K562 (cell line): ENCODE measurements around the gene TVP23A. TPM values are rescaled to one million over a fixed set of nuclear protein-coding genes. Genes with fewer than 3 reads are reported as not detected.
"Not testable (repeated sequence)": the region's sequence is repeated elsewhere in the genome, so short reads cannot be mapped to it uniquely, and the experiment has no call there.

Experiments used
- ATAC-seq: fragments of 200-7000 bp; cut with Tn5 transposase; 3 replicates; pipeline ENCODE4 v1.9.1; 2020; ENCODE audit warnings: moderate library complexity
- BruUV-seq: library from RNA; stranded (reverse); fragments of 400-500 nt; replicated peaks from 2 replicates; lab custom pipeline; 2021; lab: Mats Ljungman, UMichigan
- CTCF ChIA-PET: fragments of 300-600 bp; formaldehyde crosslinking; extraction: SDS; loops from one replicate; lab custom pipeline; 2021; ENCODE audit warnings: low intra/inter-chr PET ratio; lab: Yijun Ruan, JAX
- POLR2A ChIA-PET: fragments of 300-600, 350-650 bp; sonication (Branson Sonifier 250); formaldehyde crosslinking; extraction: SDS; loops from one replicate; lab custom pipeline; 2021; ENCODE audit warnings: antibody characterized with exemption, inconsistent platforms; lab: Yijun Ruan, JAX
- DNase-seq, 4 experiments: peaks; one replicate each; pipeline versions ENCODE4 v3.0.0 to v3.0.0-alpha.2; 2011 to 2018; ENCODE audit warnings: low spot score in 3 of 4, mixed read lengths in 3 of 4; ENCODE audit errors: extremely low read depth in 1 of 4
- FAIRE-seq: peaks from 2 replicates; lab custom pipeline; 2011; peaks lifted over from hg19 to GRCh38; lab: Jason Lieb, UNC
- H2AFZ ChIP-seq: 2 replicates; pipeline ENCODE4 v1.6.0; 2011; ENCODE audit warnings: low read depth, low read length, control low read depth, inconsistent platforms
- H3K27ac ChIP-seq: fragments of 200-600 bp; 3 replicates; pipeline ENCODE4 v1.8.0; 2011; ENCODE audit warnings: low read depth, mild to moderate bottlenecking, control low read depth, inconsistent platforms, low read length, moderate library complexity, mixed read lengths; ENCODE audit errors: extremely low read depth
- H3K27me3 ChIP-seq, 2 experiments: fragments of 300-600 bp in 1 of 2; 2 replicates in 1 of 2; 3 replicates in 1 of 2; pipeline versions ENCODE4 v1.6.0 to v1.8.0; 2011; ENCODE audit warnings: inconsistent platforms in 2 of 2, low read length in 2 of 2, mild to moderate bottlenecking in 1 of 2, mixed read lengths in 1 of 2, moderate library complexity in 1 of 2; ENCODE audit not compliant: control insufficient read depth in 2 of 2, insufficient read depth in 2 of 2
- H3K36me3 ChIP-seq: fragments of 300-600 bp; 3 replicates; pipeline ENCODE4 v1.8.0; 2011; ENCODE audit warnings: mild to moderate bottlenecking, low read length, inconsistent platforms; ENCODE audit not compliant: control insufficient read depth, insufficient read depth
- H3K4me1 ChIP-seq, 2 experiments: fragments of 200-600 bp in 1 of 2; replicated peaks in 1 of 2; 2 replicates in 1 of 2; 3 replicates in 1 of 2; pipeline versions ENCODE4 v1.5.1 to v1.8.0; 2011; ENCODE audit warnings: inconsistent platforms in 2 of 2, low read length in 2 of 2, mild to moderate bottlenecking in 1 of 2, mixed read lengths in 1 of 2, moderate library complexity in 1 of 2; ENCODE audit not compliant: control insufficient read depth in 2 of 2, insufficient read depth in 2 of 2
- H3K4me2 ChIP-seq: 2 replicates; pipeline ENCODE4 v1.6.1; 2011; ENCODE audit warnings: low read length, control low read depth, inconsistent platforms, mixed read lengths; ENCODE audit not compliant: insufficient read depth
- H3K4me3 ChIP-seq: fragments of 200-600 bp; sonication (generic), shearing (Covaris generic); 2 replicates; pipeline ENCODE4 v1.5.1; 2016; ENCODE audit warnings: control low read depth, inconsistent platforms
- H3K79me2 ChIP-seq: fragments of 200-600 bp; 3 replicates; pipeline ENCODE4 v1.8.0; 2011; ENCODE audit warnings: low read length, inconsistent platforms; ENCODE audit not compliant: control insufficient read depth, insufficient read depth
- H3K9ac ChIP-seq, 2 experiments: 2 replicates each; pipeline versions ENCODE4 v1.6.0 to v1.6.1; 2011; ENCODE audit warnings: low read depth in 2 of 2, low read length in 2 of 2, control low read depth in 1 of 2, inconsistent platforms in 1 of 2, mild to moderate bottlenecking in 1 of 2, mixed read lengths in 1 of 2; ENCODE audit not compliant: insufficient read depth in 1 of 2
- H3K9me1 ChIP-seq: one replicate; pipeline ENCODE4 v1.6.0; 2011; ENCODE audit warnings: inconsistent platforms, mild to moderate bottlenecking, low read length, moderate library complexity; ENCODE audit not compliant: control insufficient read depth, insufficient read depth
- H3K9me3 ChIP-seq: replicated peaks from 2 replicates; pipeline ENCODE4 v1.5.1; 2011; ENCODE audit warnings: low read depth, low read length, inconsistent platforms; ENCODE audit not compliant: control insufficient read depth, insufficient read depth
- H4K20me1 ChIP-seq: replicated peaks from 2 replicates; pipeline ENCODE4 v1.6.1; 2011; ENCODE audit warnings: low read length, inconsistent platforms, mixed read lengths; ENCODE audit not compliant: control insufficient read depth, insufficient read depth
- DNMT1 ChIP-seq: fragments of 450-650 bp; IDR thresholded peaks from 2 replicates; pipeline ENCODE4 v1.6.1; 2016; ENCODE audit warnings: antibody characterized with exemption, mild to moderate bottlenecking
- EP400 ChIP-seq: fragments of 450-650 bp; IDR thresholded peaks from 2 replicates; pipeline ENCODE4 v1.6.1; 2017; ENCODE audit warnings: antibody characterized with exemption, mild to moderate bottlenecking, moderate library complexity
- ESRRB ChIP-seq: fragments of 250-450 bp; sonication (Bioruptor Pico); IDR thresholded peaks from 2 replicates; pipeline ENCODE4 v1.5.0; 2020; ENCODE audit warnings: mild to moderate bottlenecking, moderate library complexity, borderline replicate concordance
- MIER1 ChIP-seq: fragments of 450-650 bp; IDR thresholded peaks from 2 replicates; pipeline ENCODE4 v1.6.1; 2016; ENCODE audit warnings: antibody characterized with exemption, mild to moderate bottlenecking, low read depth
- SPI1 ChIP-seq: IDR thresholded peaks from 2 replicates; pipeline ENCODE4 v1.6.1; 2011; ENCODE audit warnings: low read depth, low read length, control low read depth, borderline replicate concordance
- ZNF263 ChIP-seq: sonication (generic); formaldehyde crosslinking; IDR thresholded peaks from 2 replicates; pipeline ENCODE4 v1.8.0; 2022; ENCODE audit warnings: mild to moderate bottlenecking, missing genetic modification reagents, borderline replicate concordance
- ZNF717 ChIP-seq: fragments of 250-450 bp; sonication (Bioruptor Pico); IDR thresholded peaks from 2 replicates; pipeline ENCODE4 v1.5.0; 2021
- WGBS: fragments of 100-300 bp; shearing (Covaris generic); methylation state at CpG from one replicate; pipeline ENCODE4 v1.1.6; 2016; ENCODE audit warnings: low coverage, mixed read lengths; ENCODE audit not compliant: insufficient coverage; ENCODE audit errors: missing lambda C conversion rate; 5-methylcytosine and 5-hydroxymethylcytosine counted together
- in situ Hi-C: fragments of 300-500 bp; cut with MboI; formaldehyde crosslinking; loops from 4 replicates; pipeline ENCODE4 v1.15.0; 2018; ENCODE audit warnings: inconsistent platforms, mixed read lengths
- intact Hi-C: fragments of 100-400 bp; cut with micrococcal nuclease; formaldehyde crosslinking; loops from 2 replicates; pipeline ENCODE4 v1.14.2; 2022
- polyA plus RNA-seq, 8 experiments: library from polyadenylated mRNA; depleted of rRNA in 4 of 8; stranded (reverse) in 5 of 8; unstranded in 3 of 8; fragments of >200 nt; fragmentation: Nextera tagmentation in 2 of 8; fragmentation: Illumina TruSeq in 1 of 8; extraction: Ambion mirVana in 2 of 8; extraction: Trizol in 1 of 8; gene quantifications; 2 replicates each; pipeline versions ENCODE4 v1.2.1 to v1.2.3, GENCODE V29; 2011 to 2014; ENCODE audit warnings: inconsistent platforms in 1 of 8, missing spikeins in 1 of 8
- total RNA-seq, 7 experiments: library from RNA; depleted of rRNA in 6 of 7; stranded (reverse); fragments of >200 nt in 6 of 7; fragmentation: Illumina TruSeq in 2 of 7; extraction: Trizol in 2 of 7; gene quantifications; 2 replicates each; pipeline versions ENCODE4 v1.2.1 to v1.2.3, GENCODE V29; 2011 to 2021; ENCODE audit warnings: low replicate concordance in 1 of 7
- TF ChIP-seq, protein P1 (sequence below): fragments of 450-650 bp; IDR thresholded peaks from 2 replicates; pipeline ENCODE4 v1.6.1; 2016

The TVP23A gene
- total and polyA plus RNA-seq, 9 of the 15 experiments (the other 6 are each of a cell fraction or from before 2014, with no cell fraction given) = 0.04 to 0.77 (median 0.10) TPM; not detected in 3

GRCh38 chr16:10741844-10742243 lies 76.8 kb downstream of the TVP23A start (continued):
- TF ChIP-seq ZNF717 (CRISPR knock-in tag) = no peak
- no peak for TF ChIP-seq EP400
- peak; percentile 54; the same call in 1 of the 2 replicates for TF ChIP-seq SPI1
- no peak for TF ChIP-seq MIER1
- TF ChIP-seq DNMT1 = no peak
- TF ChIP-seq ESRRB (CRISPR knock-in tag) = no peak

- TF ChIP-seq ZNF263 = peak; percentile 52; the same call in 1 of the 2 replicates
- TF ChIP-seq, protein P1, sequence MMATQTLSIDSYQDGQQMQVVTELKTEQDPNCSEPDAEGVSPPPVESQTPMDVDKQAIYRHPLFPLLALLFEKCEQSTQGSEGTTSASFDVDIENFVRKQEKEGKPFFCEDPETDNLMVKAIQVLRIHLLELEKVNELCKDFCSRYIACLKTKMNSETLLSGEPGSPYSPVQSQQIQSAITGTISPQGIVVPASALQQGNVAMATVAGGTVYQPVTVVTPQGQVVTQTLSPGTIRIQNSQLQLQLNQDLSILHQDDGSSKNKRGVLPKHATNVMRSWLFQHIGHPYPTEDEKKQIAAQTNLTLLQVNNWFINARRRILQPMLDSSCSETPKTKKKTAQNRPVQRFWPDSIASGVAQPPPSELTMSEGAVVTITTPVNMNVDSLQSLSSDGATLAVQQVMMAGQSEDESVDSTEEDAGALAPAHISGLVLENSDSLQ = peak; percentile 34; the same call in 1 of the 2 replicates
- TF ChIP-seq SPI1 = peak; percentile 37; the same call in 1 of the 2 replicates
- H4K20me1 ChIP-seq, H3K9me3 ChIP-seq, BruUV-seq, ATAC-seq, H2AFZ ChIP-seq, H3K4me3 ChIP-seq, H3K79me2 ChIP-seq, H3K27me3 ChIP-seq, intact Hi-C loops, FAIRE-seq, CTCF ChIA-PET, H3K27ac ChIP-seq, H3K4me2 ChIP-seq, DNase-seq, H3K9me1 ChIP-seq, H3K9ac ChIP-seq: not testable (repeated sequence)
- WGBS = 85% methylated on average over 10 of the region's 10 CpGs
- POLR2A ChIA-PET = interaction anchor here (0.7 kb wide), 1 partner anchor 1562 kb away, joined by 3 read pairs; no protein-coding TSS in a partner anchor
- H3K36me3 ChIP-seq = peaks cover 10% of the 10 kb centered on the region; the same call in 2 of the 3 replicates
- in situ Hi-C loops = loop anchor here (5.0 kb wide), 1 partner anchor 489 kb away; no protein-coding TSS in a partner anchor
- peaks cover 32 to 42% of the 10 kb centered on the region in 2 experiments for H3K4me1 ChIP-seq
These were observed 77.3 kb downstream of the TVP23A start for GRCh38 chr16:10741249-10741648.
